IPS-18a (cell line): ENCODE data around the gene ANGPTL5.

ENCODE experiments used
- H3K27ac ChIP-seq: one replicate; pipeline ENCODE4 v1.5.1; 2013; ENCODE audit warnings: low read length
- H3K27me3 ChIP-seq: one replicate; pipeline ENCODE4 v1.6.1; 2013; ENCODE audit warnings: mild to moderate bottlenecking, low read length; ENCODE audit not compliant: control insufficient read depth, insufficient read depth
- H3K36me3 ChIP-seq: one replicate; pipeline ENCODE4 v1.6.1; 2013; ENCODE audit warnings: low read depth, low read length; ENCODE audit not compliant: control insufficient read depth
- H3K4me1 ChIP-seq: one replicate; pipeline ENCODE4 v1.6.1; 2013; ENCODE audit warnings: low read depth, low read length; ENCODE audit not compliant: control insufficient read depth
- H3K4me3 ChIP-seq: one replicate; pipeline ENCODE4 v1.5.1; 2013; ENCODE audit warnings: low read length
- H3K9ac ChIP-seq: one replicate; pipeline ENCODE4 v1.6.1; 2013; ENCODE audit warnings: mild to moderate bottlenecking, low read length, moderate library complexity
- H3K9me3 ChIP-seq: one replicate; pipeline ENCODE4 v1.6.1; 2013; ENCODE audit warnings: low read depth, low read length; ENCODE audit not compliant: control insufficient read depth

Gene ANGPTL5

GRCh38 chr11:101920992-101921391 lies 4.7 kb upstream of the ANGPTL5 start:
- Histone ChIP-seq H3K27me3 (no peaks in the 10 kb centered on the region), H3K4me1 (peaks cover under 1% of the 10 kb centered on the region), H3K9ac (no peak overlapping the region), H3K9me3 (no peaks in the 10 kb centered on the region), H3K27ac (no peak overlapping the region), H3K4me3 (no peak overlapping the region), H3K36me3 (no peaks in the 10 kb centered on the region)

GRCh38 chr11:101917226-101917625 lies 904 bp upstream of the ANGPTL5 start:
- H3K9me3 ChIP-seq: no peaks in the 10 kb centered on the region
- no peak overlapping the region for H3K9ac ChIP-seq
- H3K4me3 ChIP-seq: no peak overlapping the region
- no peak overlapping the region for H3K27ac ChIP-seq
- peaks cover 13% of the 10 kb centered on the region for H3K4me1 ChIP-seq
- H3K36me3 ChIP-seq: no peaks in the 10 kb centered on the region
- no peaks in the 10 kb centered on the region for H3K27me3 ChIP-seq

- Histone ChIP-seq H3K27ac (no peak overlapping the region), H3K9me3 (no peaks in the 10 kb centered on the region), H3K9ac (peak overlapping the region; percentile 65), H3K4me1 (peaks cover 13% of the 10 kb centered on the region), H3K4me3 (peak overlapping the region; percentile 77), H3K27me3 (no peaks in the 10 kb centered on the region), H3K36me3 (no peaks in the 10 kb centered on the region)
Observed at GRCh38 chr11:101915791-101916291, 481 bp downstream of the ANGPTL5 start.

- Histone ChIP-seq H3K9me3 (no peaks in the 10 kb centered on the region), H3K27me3 (no peaks in the 10 kb centered on the region), H3K9ac (peak within 1 kb of the TSS; percentile 65), H3K36me3 (no peaks in the 10 kb centered on the region), H3K27ac (peak within 1 kb of the TSS; percentile 27), H3K4me1 (peaks cover 13% of the 10 kb centered on the region), H3K4me3 (peak within 1 kb of the TSS; percentile 77)
Observed at GRCh38 chr11:101914738-101915426, 1.4 kb downstream of the ANGPTL5 start, which contains the start of gene CEP126. TSS of gene CEP126 (plus strand) at chr11:101915010. CDS start at chr11:101915285, 275 bp downstream.

GRCh38 chr11:101914341-101914737 lies 2.0 kb downstream of the ANGPTL5 start:
- Histone ChIP-seq H3K9me3 (no peaks in the 10 kb centered on the region), H3K4me3 (peak overlapping the region; percentile 77), H3K36me3 (no peaks in the 10 kb centered on the region), H3K9ac (no peak overlapping the region), H3K4me1 (peaks cover 13% of the 10 kb centered on the region), H3K27me3 (no peaks in the 10 kb centered on the region), H3K27ac (no peak overlapping the region)

- peaks cover 13% of the 10 kb centered on the region for H3K4me1 ChIP-seq
Observed at GRCh38 chr11:101913656-101914055, 2.7 kb downstream of the ANGPTL5 start.

GRCh38 chr11:101912823-101913284 lies 3.5 kb downstream of the ANGPTL5 start:
- Histone ChIP-seq H3K36me3 (no peaks in the 10 kb centered on the region), H3K9me3 (no peaks in the 10 kb centered on the region), H3K9ac (no peak overlapping the region), H3K27ac (no peak overlapping the region), H3K27me3 (no peaks in the 10 kb centered on the region), H3K4me1 (peaks cover 13% of the 10 kb centered on the region), H3K4me3 (no peak overlapping the region)

More at GRCh38 chr11:101913656-101914055, 2.7 kb downstream of the ANGPTL5 start:
- Histone ChIP-seq H3K27me3 (no peaks in the 10 kb centered on the region), H3K36me3 (no peaks in the 10 kb centered on the region), H3K4me3 (no peak overlapping the region), H3K9me3 (no peaks in the 10 kb centered on the region), H3K9ac (no peak overlapping the region), H3K27ac (no peak overlapping the region)

GRCh38 chr11:101909087-101909486 lies 7.2 kb downstream of the ANGPTL5 start:
- Histone ChIP-seq H3K27ac (no peak overlapping the region), H3K9ac (no peak overlapping the region), H3K36me3 (no peaks in the 10 kb centered on the region), H3K4me3 (no peak overlapping the region), H3K27me3 (no peaks in the 10 kb centered on the region), H3K4me1 (peaks cover under 1% of the 10 kb centered on the region), H3K9me3 (no peaks in the 10 kb centered on the region)

GRCh38 chr11:101907815-101908214 lies 8.5 kb downstream of the ANGPTL5 start:
- Histone ChIP-seq H3K36me3 (no peaks in the 10 kb centered on the region), H3K9me3 (no peaks in the 10 kb centered on the region), H3K4me3 (no peak overlapping the region), H3K4me1 (no peaks in the 10 kb centered on the region), H3K27me3 (no peaks in the 10 kb centered on the region), H3K9ac (no peak overlapping the region), H3K27ac (no peak overlapping the region)

- H3K4me3 ChIP-seq: no peak overlapping the region
- H3K4me1 ChIP-seq: no peaks in the 10 kb centered on the region
- no peaks in the 10 kb centered on the region for H3K9me3 ChIP-seq
- no peak overlapping the region for H3K27ac ChIP-seq
- H3K9ac ChIP-seq: no peak overlapping the region
- H3K27me3 ChIP-seq: no peaks in the 10 kb centered on the region
- H3K36me3 ChIP-seq: no peaks in the 10 kb centered on the region
Observed at GRCh38 chr11:101894505-101894904, 21.8 kb downstream of the ANGPTL5 start.

- H3K27ac ChIP-seq: no peak overlapping the region
- no peaks in the 10 kb centered on the region for H3K27me3 ChIP-seq
- no peaks in the 10 kb centered on the region for H3K4me1 ChIP-seq
- no peak overlapping the region for H3K4me3 ChIP-seq
- H3K9me3 ChIP-seq: no peaks in the 10 kb centered on the region
- H3K36me3 ChIP-seq: no peaks in the 10 kb centered on the region
- H3K9ac ChIP-seq: no peak overlapping the region
Observed at GRCh38 chr11:101889767-101890166, 26.6 kb downstream of the ANGPTL5 start.

- Histone ChIP-seq H3K9ac (no peak overlapping the region), H3K4me3 (no peak overlapping the region), H3K36me3 (no peaks in the 10 kb centered on the region), H3K4me1 (no peaks in the 10 kb centered on the region), H3K27ac (no peak overlapping the region), H3K27me3 (no peaks in the 10 kb centered on the region), H3K9me3 (no peaks in the 10 kb centered on the region)
Observed at GRCh38 chr11:101885631-101886030, 30.7 kb downstream of the ANGPTL5 start.
